Central memory CD8-positive, alpha-beta T cell (primary cell): ENCODE results near the gene LRRC8D.

Source experiments
- ATAC-seq: fragments of 150-1000 bp; cut with Tn5 transposase; replicated peaks from 2 replicates; pipeline ENCODE4 v1.10.0; 2022; ENCODE audit warnings: mild to moderate bottlenecking, moderate FRiP score, moderate number of reproducible peaks; ENCODE audit not compliant: poor library complexity, severe bottlenecking; ENCODE audit errors: extremely low read depth
- DNase-seq, 2 donors: peaks; one replicate each; pipeline ENCODE4 v3.0.0; 2021; ENCODE audit warnings: low spot score in 2 of 2
- H3K27ac Mint-ChIP-seq: one replicate; pipeline ENCODE4 v1.8.0; 2022; ENCODE audit warnings: low read depth, mild to moderate bottlenecking, moderate library complexity, mixed read lengths
- H3K27me3 Mint-ChIP-seq: one replicate; pipeline ENCODE4 v1.8.0; 2022; ENCODE audit warnings: mixed read lengths
- H3K36me3 Mint-ChIP-seq: one replicate; pipeline ENCODE4 v1.8.0; 2022; ENCODE audit warnings: mild to moderate bottlenecking, moderate library complexity, mixed read lengths; ENCODE audit not compliant: insufficient read depth
- H3K4me1 Mint-ChIP-seq: one replicate; pipeline ENCODE4 v1.8.0; 2022; ENCODE audit warnings: mixed read lengths
- H3K4me3 Mint-ChIP-seq: one replicate; pipeline ENCODE4 v1.8.0; 2022; ENCODE audit warnings: mild to moderate bottlenecking, moderate library complexity, mixed read lengths
- H3K9me3 Mint-ChIP-seq: one replicate; pipeline ENCODE4 v1.8.0; 2022; ENCODE audit warnings: mixed read lengths

The LRRC8D gene

DNA sequence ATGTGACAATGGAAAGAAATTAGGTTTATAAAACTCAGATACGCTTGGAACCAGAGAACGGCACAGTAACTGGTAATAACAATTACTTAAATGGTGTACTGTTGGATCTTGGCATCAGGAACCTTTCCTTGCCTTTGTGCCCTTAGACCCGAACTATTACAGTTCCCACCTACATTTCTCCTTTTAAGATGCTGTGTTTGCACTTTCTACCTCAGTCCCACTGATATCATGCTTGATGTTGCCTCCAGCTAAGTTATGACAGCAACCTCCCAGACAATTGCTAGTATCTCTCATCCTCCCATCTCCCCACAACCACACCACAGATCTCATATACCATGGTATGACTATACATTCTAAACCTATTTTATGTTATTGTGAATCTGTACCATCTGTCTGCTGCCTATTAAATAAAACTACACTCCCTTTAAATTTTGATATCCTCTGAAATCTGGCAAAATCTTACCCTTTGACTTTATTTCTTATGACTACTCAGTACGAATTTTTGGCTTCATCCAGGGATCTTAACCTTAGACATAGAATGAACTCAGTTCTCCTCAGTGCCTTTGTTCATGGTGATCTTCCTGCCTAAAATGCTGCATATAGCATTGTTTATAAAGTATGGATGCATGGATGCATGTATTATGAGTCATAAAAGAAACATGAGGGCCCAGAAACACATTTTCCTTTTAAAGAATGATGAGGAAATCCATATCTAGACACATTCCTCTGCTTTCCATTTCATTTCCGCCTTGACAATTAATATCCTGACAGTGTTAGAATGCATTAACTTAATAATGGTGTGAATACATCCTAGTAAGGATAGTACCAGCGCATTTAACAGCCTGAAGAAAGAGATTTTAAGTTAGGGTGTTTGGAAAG is 64.1 kb downstream of the LRRC8D start:
- Mint-ChIP-seq H3K27me3 (no peaks in the 10 kb centered on the region), H3K4me3 (no peak overlapping the region), H3K4me1 (peaks cover 26% of the 10 kb centered on the region), H3K27ac (no peak overlapping the region), H3K9me3 (no peaks in the 10 kb centered on the region), H3K36me3 (no peaks in the 10 kb centered on the region)
- ATAC-seq (no peak), DNase-seq (no peak)

DNA sequence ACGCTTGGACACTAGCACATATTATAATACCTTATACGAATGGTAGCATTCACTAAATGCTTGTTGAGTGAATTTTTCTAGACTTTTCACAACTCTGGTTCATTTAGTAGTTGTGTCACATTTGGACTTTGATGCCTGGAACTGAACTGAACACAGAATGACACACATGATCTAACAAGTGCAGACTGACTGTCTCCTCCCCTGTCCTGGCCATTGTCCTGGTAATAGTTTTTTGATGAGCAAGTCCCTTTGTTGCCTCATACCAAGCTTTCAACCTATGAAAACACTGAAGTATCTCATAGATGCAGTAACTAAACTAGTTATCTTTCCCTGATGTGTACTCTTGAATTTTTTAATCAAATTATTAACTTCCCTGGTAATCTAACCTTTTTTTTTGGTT is 66.4 kb downstream of the LRRC8D start:
- no peak for ATAC-seq
- Mint-ChIP-seq H3K27ac (no peak overlapping the region), H3K4me1 (peaks cover 32% of the 10 kb centered on the region), H3K4me3 (no peak overlapping the region), H3K36me3 (peaks cover 2% of the 10 kb centered on the region), H3K27me3 (no peaks in the 10 kb centered on the region), H3K9me3 (no peaks in the 10 kb centered on the region)
- DNase-seq: no peak

DNA sequence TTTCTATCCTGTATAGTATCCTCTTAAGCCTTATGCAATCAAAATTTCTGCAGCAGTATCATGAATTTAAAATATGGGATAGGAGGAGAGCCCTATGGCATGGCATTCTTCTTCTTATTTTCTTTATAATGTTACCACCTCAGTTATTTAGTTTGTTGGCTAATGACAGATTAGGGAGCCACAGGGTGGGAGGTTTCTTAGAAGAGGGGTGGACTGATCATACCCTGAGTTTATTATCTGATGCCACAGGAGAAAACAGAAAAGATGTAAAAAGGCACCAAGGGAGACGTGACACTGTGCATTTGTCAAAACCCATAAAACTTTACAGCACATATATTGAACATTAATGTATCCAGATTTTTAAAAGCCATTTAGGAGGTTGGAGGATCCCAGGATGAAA is 66.9 kb downstream of the LRRC8D start:
- H3K27ac Mint-ChIP-seq: no peak overlapping the region
- H3K27me3 Mint-ChIP-seq: no peaks in the 10 kb centered on the region
- ATAC-seq (no peak), DNase-seq (no peak)
- peaks cover 2% of the 10 kb centered on the region for H3K36me3 Mint-ChIP-seq
- peaks cover 29% of the 10 kb centered on the region for H3K4me1 Mint-ChIP-seq
- no peaks in the 10 kb centered on the region for H3K9me3 Mint-ChIP-seq
- H3K4me3 Mint-ChIP-seq: no peak overlapping the region

DNA sequence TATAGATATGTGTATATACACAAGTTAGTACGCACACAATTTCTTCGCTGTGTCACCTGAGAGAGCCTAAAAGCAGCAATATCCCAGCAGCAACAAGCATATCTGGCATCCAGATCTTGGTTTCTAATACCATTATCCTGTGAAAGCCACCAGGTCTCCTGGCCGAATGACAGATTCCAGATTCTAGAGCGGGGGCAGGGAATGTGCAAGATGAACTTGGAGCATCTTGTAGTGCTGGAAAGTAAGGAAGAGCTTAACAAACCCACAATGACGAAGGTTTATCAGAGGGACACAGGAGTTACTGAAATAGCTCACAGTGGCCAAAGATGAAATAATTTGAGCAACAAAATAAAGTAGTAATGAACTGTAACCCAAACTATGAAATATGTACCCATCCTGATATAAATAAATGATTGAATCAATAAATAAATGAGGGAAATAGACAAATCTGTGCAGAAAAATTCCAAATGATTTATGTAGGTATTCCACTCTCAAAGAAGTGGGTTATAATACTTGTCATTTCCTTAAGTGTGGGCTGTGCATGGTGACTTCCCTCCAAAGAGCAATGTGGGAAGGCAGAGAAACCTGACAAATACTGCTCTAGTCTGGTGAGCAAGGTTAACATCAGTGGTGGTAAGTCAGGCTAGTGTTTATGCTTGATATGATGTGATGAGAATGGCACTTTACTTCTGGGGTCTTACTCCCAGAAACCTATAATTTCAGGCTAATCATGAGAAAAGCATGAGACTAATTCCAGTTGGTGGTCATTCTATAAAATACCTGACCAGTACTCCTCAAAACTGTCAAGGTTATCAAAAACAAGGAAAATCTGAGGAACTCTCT is 67.9 kb downstream of the LRRC8D start:
- no peak overlapping the region for H3K27ac Mint-ChIP-seq
- DNase-seq: no peak
- no peaks in the 10 kb centered on the region for H3K9me3 Mint-ChIP-seq

GRCh38 chr1:89889323-89889615 is 68.4 kb downstream of the LRRC8D start:
- Mint-ChIP-seq H3K4me3 (no peak overlapping the region), H3K27ac (no peak overlapping the region), H3K9me3 (no peaks in the 10 kb centered on the region), H3K4me1 (peaks cover 23% of the 10 kb centered on the region), H3K27me3 (no peaks in the 10 kb centered on the region), H3K36me3 (peaks cover 3% of the 10 kb centered on the region)
- no peak for DNase-seq
- ATAC-seq: no peak

More for the DNA sequence above, 67.9 kb downstream of the LRRC8D start:
- H3K27me3 Mint-ChIP-seq: no peaks in the 10 kb centered on the region
- no peak for ATAC-seq
- H3K36me3 Mint-ChIP-seq: peaks cover 3% of the 10 kb centered on the region
- no peak overlapping the region for H3K4me3 Mint-ChIP-seq
- H3K4me1 Mint-ChIP-seq: peaks cover 23% of the 10 kb centered on the region

DNA sequence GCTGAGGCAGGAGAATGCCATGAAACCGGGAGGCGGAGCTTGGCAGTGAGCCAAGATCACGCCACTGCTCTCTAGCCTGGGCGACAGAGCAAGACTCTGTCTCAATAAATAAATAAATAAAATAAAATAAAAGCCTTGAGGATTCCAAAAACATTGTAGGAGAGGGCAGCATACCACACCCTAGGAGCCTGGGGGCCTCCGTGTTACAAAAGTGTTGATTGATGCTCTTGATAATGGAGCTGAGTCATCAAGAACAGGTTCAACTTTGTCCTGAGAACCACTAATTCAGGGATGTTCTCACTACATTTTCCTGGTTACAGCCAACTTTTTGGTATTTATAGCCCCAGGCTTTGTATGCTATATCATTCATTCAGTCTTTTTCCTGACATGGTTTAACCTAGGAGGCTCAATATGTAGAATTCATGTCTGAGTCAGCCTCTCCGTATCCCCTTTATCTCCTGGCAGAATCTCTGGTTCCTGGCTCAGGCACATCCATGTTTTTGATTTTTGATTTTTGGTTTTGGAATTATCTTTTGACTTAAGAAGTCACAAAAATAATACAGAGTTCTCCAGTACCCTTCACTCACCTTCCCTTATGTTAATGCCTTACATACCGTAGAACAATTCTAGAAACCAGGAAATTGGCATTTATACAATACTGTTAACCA is 69.4 kb downstream of the LRRC8D start:
- no peaks in the 10 kb centered on the region for H3K9me3 Mint-ChIP-seq
- H3K27ac Mint-ChIP-seq: no peak overlapping the region
- H3K27me3 Mint-ChIP-seq: no peaks in the 10 kb centered on the region
- peaks cover 3% of the 10 kb centered on the region for H3K36me3 Mint-ChIP-seq
- DNase-seq: no peak
- H3K4me3 Mint-ChIP-seq: no peak overlapping the region
- peaks cover 17% of the 10 kb centered on the region for H3K4me1 Mint-ChIP-seq
- ATAC-seq: no peak

DNA sequence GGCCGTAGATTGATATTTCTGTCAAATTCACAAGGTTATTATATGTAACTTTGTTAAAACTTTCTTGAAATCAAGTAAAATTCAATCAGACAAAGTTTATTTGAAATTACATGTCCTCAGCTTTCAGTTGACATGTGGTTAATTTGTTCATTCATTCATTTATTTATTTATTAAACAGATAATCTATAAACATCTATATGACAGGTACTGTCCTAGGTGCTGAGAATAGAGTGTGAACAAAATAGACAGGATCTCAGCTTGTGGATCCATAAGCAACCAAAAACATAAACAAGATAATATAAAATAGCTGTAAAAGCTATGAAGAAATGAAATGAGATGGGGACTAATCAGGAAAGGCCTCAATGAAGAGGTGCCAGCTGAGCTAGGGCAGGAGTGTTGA is 72.0 kb downstream of the LRRC8D start:
- no peaks in the 10 kb centered on the region for H3K27me3 Mint-ChIP-seq
- ATAC-seq: no peak
- H3K4me3 Mint-ChIP-seq: no peak overlapping the region
- H3K4me1 Mint-ChIP-seq: peaks cover 28% of the 10 kb centered on the region
- H3K27ac Mint-ChIP-seq: no peak overlapping the region
- DNase-seq: no peak
- peaks cover 5% of the 10 kb centered on the region for H3K36me3 Mint-ChIP-seq
- no peaks in the 10 kb centered on the region for H3K9me3 Mint-ChIP-seq

DNA sequence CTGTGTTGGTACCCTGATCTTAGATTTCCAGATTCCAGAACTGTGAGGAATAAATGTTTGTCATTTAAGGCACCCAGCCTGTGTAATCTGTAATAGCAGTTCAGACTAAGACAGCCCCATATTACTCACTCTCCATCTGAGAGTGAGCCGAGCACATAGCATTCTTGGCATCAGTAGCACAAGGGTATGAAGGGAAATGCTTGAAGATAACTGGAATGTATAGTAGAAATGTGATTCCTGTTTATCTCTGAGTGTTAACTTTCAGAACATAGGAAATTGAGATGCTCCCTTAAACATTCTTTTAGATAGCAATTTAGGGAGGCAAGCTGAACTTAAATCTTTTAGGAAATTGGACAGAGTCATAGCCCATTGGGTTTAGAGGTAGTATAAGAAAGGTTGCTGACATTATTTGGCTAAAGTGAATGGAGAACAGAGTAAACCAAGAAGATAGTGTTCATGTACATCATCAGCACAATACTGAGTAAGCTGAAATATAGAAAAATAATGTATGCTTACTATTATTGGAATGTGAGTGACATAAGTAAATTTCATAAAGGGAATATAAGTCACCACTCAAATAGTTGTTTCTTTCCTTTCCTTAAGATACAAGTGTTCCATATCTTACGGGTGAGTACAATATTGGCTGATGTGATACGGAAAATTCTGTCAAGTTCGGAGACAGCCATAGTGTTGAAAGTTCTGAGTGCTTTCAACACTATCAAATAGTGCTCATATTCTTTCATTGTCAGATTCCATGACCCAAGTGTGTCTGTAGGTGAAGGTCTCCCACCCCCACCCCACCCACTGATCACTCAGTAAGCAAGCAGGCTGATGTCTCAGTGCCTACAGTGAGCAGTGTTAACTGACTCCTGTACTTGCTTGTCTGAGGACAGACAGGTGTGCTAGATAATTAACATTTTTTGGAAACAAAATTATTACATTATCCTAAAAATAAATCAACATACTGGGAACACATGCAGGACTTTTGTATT is 73.7 kb downstream of the LRRC8D start:
- DNase-seq (no peak), ATAC-seq (no peak)
- Mint-ChIP-seq H3K9me3 (no peaks in the 10 kb centered on the region), H3K4me1 (peaks cover 28% of the 10 kb centered on the region), H3K4me3 (no peak overlapping the region), H3K27ac (no peak overlapping the region), H3K36me3 (peaks cover 5% of the 10 kb centered on the region), H3K27me3 (no peaks in the 10 kb centered on the region)

GRCh38 chr1:89896105-89896942 is 75.5 kb downstream of the LRRC8D start:
- ATAC-seq (no peak), DNase-seq (no peak)
- peaks cover 7% of the 10 kb centered on the region for H3K36me3 Mint-ChIP-seq
- no peaks in the 10 kb centered on the region for H3K27me3 Mint-ChIP-seq
- H3K9me3 Mint-ChIP-seq: no peaks in the 10 kb centered on the region
- no peak overlapping the region for H3K27ac Mint-ChIP-seq
- peaks cover 32% of the 10 kb centered on the region for H3K4me1 Mint-ChIP-seq
- no peak overlapping the region for H3K4me3 Mint-ChIP-seq

GRCh38 chr1:89897347-89898133 is 76.7 kb downstream of the LRRC8D start:
- Mint-ChIP-seq H3K4me1 (peaks cover 27% of the 10 kb centered on the region), H3K9me3 (no peaks in the 10 kb centered on the region), H3K27me3 (no peaks in the 10 kb centered on the region), H3K4me3 (no peak overlapping the region), H3K36me3 (peaks cover 6% of the 10 kb centered on the region), H3K27ac (no peak overlapping the region)
- no peak for DNase-seq
- no peak for ATAC-seq

GRCh38 chr1:89898150-89898549 is 77.3 kb downstream of the LRRC8D start:
- DNase-seq (no peak), ATAC-seq (no peak)
- Mint-ChIP-seq H3K4me1 (peaks cover 27% of the 10 kb centered on the region), H3K9me3 (no peaks in the 10 kb centered on the region), H3K4me3 (no peak overlapping the region), H3K27ac (no peak overlapping the region), H3K36me3 (peaks cover 6% of the 10 kb centered on the region), H3K27me3 (no peaks in the 10 kb centered on the region)
